Measurements from ENCODE around the gene OR6P1.

- TF ChIP-seq, protein P1, sequence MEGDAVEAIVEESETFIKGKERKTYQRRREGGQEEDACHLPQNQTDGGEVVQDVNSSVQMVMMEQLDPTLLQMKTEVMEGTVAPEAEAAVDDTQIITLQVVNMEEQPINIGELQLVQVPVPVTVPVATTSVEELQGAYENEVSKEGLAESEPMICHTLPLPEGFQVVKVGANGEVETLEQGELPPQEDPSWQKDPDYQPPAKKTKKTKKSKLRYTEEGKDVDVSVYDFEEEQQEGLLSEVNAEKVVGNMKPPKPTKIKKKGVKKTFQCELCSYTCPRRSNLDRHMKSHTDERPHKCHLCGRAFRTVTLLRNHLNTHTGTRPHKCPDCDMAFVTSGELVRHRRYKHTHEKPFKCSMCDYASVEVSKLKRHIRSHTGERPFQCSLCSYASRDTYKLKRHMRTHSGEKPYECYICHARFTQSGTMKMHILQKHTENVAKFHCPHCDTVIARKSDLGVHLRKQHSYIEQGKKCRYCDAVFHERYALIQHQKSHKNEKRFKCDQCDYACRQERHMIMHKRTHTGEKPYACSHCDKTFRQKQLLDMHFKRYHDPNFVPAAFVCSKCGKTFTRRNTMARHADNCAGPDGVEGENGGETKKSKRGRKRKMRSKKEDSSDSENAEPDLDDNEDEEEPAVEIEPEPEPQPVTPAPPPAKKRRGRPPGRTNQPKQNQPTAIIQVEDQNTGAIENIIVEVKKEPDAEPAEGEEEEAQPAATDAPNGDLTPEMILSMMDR (IDR thresholded peaks at IDR 0.05; ENCODE audit: low read depth, low read length) = no peak
- TF ChIP-seq EZH2phosphoT487 (IDR thresholded peaks at IDR 0.05; ENCODE audit: low read depth) = no peak
Observed at GRCh38 chr1:158552296-158552695, 18.1 kb downstream of the OR6P1 start.
